Left lobe of liver (tissue), 2 donors: ENCODE results near the gene SBNO2. TPM values are rescaled to one million over a fixed set of nuclear protein-coding genes. Genes with fewer than 3 reads are reported as not detected.
"Not testable (repeated sequence)": the region's sequence is repeated elsewhere in the genome, so short reads cannot be mapped to it uniquely, and the experiment has no call there.

Experiments used
- ATAC-seq: fragments of 200-7000 bp; cut with Tn5 transposase; one replicate; pipeline ENCODE4 v1.9.1; 2020; ENCODE audit warnings: mild to moderate bottlenecking, moderate library complexity
- DNase-seq: peaks from one replicate; pipeline ENCODE4 v3.0.0-alpha.2; 2020; ENCODE audit warnings: low spot score
- total RNA-seq: library from RNA; stranded (reverse); gene quantifications from one replicate; pipeline ENCODE4 v1.2.1, GENCODE V29; 2021
- donor health status: DM: no; HTN: no; CAD: no; lungs with moderate emphysema.
- donor health status: DM: no; HTN: yes; CAD: no.

Gene SBNO2
- total RNA-seq, 1 donor from 2014 or later: 22.6 TPM

DNA sequence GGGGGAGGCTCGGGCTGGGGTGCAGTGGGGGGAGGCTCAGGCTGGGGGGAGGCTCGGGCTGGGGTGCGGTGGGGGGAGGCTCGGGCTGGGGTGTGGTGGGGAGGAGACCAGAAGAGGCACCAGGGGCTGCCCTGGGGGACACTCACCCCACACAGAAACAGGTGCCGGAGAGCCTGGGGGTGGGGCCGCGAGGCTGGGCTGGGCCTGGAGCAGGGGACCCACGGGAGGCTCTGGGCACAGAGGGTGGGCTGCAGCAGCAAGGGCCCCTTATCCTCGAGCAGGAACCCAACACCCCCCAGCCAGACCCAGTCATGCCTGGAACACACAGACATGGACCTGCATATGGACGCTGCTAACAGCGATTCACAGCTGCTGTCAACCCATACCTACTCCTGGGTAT is 35.9 kb downstream of the SBNO2 start:
- ATAC-seq (no peak), DNase-seq (no peak)

DNA sequence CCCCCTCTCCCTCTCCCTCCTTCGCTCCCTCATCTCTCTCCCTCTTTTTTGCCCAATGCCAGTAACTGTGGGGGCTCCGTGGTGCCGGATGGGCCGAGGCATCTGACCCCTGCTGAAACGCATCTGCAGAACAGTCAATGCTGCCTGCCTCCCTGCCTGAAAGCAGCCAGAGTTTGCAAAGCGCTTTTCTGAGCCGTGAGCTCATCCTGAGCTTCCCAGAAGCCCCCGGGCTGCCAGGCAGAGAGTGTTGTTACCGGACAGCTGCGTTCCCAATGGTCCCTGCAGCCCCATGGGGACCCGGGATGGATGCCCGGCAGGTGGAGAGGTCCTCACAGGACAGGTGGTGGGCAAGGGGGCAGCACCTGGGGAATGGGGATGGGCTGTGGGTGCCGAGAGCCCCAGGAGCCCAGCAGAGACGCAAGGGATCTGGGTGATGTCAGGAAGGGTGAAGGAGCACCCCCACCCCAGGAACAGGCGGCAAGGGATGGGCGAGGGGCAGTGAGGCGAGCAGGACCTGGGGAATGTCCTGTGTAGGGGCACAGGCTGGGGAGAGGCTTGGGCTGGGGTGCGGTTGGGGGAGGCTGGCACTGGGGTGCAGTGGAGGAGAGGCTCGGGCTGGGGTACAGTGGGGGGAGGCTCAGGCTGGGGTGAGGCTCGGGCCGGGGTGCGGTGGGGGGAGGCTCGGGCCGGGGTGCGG is 37.3 kb downstream of the SBNO2 start:
- ATAC-seq (no peak), DNase-seq (no peak)

DNA sequence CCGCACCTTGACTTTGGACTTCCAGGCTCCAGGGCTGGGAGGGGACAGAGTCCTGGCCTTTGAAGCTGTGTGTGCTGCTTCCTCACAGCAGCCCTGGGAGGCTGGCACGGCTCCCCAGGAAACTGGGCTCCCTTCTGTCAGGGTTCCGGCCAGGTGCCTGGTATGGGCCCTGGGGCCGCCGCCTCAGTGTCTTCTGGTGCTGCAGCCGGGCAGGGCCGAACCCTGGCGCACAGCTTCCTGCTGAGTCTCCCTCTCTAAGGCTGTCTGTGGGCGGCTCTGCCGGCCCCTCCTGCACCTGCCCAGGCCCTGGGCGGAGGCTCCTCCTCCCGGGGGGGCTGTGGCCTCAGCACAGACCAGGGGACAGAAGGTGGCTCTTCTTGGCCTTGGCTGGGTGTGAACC is 37.9 kb downstream of the SBNO2 start:
- no peak for ATAC-seq
- DNase-seq: no peak

DNA sequence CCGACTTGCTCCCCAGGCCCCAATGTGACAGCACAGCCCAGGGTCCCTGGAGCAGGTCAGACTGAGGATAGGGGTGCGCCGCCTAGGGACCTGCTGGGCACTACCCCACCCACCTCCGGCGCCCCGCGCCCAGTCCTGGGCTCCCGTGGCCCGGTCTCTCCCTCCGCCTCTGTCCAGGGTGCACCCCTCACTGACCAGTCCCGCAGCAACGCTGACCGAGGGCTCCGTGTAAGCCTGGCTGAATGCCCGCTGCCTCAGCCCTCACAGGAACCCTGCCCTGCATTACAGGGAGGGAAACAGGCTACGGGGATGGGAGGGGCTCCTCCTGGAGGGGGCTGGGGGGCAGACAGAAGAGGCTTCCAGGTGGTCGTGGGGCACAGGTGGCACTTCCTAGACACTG is 38.6 kb downstream of the SBNO2 start:
- DNase-seq (no peak), ATAC-seq (no peak)

DNA sequence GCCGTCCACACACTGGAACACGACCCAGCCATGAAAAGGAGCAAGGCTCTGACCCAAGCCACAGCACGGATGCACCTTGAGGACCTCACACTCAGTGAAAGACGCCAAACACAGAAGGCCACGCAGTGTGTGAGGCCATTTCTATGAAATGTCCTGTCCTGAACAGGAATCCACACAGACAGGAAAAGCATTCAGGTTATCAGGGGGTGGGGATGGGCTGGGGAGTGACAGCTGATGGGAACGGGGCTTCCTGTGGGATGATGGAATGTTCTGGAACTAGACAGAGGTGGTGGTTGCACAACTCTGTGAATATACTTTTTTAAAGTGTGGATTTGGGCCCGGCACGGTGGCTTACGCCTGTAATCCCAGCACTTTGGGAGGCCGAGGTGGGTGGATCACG is 39.6 kb downstream of the SBNO2 start:
- DNase-seq (no peak), ATAC-seq (no peak)

DNA sequence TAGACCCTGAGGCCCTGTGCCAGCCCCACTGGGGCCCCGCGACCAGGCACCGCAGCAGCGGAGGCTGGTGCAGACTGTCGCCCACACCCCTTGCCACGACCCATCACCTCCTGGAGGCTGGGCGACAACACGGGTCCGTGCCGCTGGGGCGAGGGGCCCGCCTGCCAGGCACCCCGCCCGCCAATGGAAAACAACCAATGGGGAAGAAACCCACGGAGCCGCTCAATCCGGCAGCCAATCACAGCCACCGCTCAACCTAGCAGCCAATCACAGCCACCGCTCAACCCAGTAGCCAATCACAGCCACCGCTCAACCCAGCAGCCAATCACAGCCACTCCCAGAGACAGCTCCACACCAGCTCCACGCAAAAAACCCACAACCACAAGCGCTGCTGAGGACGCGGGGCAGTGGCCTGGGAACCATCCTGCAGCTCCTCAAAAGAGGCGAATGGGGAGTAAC is 40.6 kb downstream of the SBNO2 start:
- DNase-seq (no peak), ATAC-seq (no peak)

DNA sequence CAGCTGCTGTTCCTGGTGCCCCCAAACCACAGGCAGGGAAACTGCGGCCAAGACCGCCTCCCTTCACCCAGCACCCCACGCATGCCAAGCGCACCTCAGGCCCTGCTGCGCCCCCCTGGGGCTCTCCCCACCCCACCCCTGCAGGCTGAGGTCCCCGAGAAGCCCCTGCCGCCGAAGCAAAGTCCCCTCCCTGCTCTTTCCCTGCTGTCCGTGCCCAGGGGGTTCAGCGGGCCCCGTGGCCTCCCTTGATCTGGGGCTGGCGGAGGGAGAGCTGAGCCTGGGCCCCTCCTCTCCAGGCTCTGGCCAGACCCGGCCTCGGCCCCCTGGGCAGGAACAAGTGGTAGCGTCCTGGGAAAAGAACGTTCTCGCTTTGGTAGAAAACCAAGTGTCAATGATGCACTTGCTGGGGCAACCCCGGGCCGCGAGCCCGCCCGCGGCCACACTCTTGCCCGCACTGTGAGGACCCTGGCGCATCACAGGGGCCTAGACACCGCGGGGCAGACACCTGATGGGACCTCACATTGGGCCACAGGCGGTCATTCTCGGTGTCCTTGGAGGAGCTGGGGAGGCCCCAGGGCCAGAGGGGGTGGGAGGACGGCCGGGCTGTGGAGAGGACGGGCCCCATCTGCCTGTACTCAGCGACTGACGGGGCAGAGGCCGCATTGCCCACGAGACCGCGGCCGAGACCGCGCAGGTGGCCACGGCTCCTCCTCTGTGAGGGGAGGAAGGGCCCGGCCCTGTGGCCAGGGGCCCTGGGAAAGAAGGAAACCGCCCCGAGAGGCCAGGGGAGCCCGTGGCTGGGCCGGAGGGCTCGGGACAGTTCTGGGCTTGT is 41.3 kb downstream of the SBNO2 start:
- no peak for DNase-seq
- peak; percentile 2 for ATAC-seq

DNA sequence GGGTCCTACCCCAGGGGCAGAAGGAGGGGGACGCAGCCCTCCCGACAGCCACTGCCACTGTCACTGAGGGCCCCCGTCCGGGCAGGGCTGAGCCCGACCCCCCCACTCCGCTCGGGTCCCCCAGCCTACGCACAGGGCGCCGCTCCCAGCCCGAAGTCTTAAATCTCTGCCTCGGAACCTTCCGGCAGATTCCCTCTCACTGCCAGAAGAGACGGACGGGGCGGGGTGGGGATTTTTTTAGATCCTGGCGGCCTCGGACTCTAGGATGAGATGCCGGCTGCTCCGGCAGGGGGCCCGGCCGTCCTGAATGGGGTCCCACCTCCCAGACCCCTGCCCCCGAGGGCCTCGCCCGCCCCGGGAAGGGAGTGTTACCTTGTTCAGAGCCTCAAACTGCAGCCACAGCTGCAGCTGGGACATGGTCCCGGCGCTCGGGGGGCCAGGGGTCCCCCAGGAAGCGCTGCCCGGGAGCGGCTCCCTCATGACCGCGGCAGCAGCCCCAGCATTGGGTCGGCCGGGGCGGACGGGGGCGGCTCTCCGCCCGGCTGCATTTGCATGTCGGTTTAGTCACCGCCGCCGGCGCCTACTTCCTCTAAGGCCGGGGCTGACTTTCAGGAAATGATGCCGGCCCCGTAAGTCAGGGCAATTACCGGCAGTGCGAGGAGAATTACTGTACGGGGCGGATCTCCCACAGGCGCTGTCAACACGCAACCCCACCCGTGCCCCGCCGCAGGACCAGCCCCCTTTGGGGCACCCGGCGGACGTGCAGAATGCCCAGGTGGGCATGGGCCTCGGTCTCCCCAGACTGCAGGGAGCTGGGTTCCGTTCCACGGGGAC is 42.1 kb downstream of the SBNO2 start:
- ATAC-seq: peak; percentile 53
- DNase-seq: no peak

DNA sequence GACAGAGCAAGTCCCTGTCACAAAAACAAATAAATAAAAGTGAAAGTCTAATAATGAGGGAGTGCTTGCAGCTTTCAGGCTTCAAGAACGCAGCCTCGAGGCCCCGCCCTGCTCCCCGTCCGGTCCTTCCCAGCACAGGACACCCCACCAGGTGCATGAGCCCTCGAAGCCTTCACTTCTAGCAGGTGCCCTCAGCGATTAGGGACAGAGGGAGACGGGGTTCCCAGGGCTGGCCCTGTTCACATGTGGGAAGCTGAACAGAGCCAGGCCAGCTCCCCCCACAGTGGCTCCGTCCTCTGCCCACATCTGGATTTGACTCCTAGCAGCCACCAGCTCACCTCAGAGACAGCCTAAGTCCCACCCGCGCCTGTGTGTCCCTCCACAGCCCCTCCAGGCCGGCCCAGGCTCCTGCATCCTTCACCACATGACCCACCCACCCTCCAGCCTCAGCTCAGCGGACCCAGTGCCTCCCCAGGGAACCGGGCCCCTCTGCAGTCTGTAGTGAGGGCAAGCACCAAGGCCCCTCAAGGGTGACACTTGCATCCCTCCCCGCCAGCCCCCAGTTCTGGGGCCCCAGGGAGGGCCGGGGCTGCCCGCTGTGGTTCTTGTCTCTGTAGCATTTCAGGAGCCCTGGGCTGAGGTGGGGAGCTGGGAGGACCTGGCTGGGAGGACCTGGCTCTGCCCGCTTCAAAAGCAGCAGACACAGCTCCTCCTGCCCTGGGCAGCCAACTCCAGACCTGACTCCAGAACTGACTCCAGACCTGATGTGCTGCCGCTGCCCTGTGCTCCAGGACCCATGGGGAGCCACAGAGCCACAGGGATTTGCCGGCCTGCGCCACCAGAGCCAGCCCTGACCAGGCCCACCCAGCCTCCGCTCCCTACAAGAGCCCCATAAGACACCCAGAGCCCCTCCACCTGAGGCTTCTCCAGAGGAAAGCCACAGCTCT is 43.0 kb downstream of the SBNO2 start:
- ATAC-seq: no peak

DNA sequence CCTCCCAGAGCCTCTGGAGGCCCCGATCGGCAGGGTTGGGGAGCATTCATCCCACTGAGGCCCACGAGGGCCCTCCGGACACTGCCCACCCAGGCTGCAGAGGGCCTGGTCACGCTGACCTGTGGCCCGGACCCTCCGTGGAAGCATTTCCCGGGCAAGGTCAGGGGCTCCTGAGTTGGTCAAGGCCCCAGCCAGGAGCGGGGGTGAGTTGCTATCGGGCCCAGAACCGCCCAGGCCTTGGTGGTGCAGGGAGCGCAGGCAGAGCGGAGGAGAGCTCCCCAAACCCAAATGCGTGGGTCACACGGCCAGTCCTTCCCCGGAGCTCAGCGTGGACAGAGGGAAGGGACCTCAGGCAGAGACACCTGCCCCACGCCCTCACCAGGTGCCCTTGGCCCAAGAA is 44.5 kb downstream of the SBNO2 start:
- ATAC-seq: no peak
- no peak for DNase-seq

More for the DNA sequence above, 43.0 kb downstream of the SBNO2 start:
- no peak for DNase-seq

DNA sequence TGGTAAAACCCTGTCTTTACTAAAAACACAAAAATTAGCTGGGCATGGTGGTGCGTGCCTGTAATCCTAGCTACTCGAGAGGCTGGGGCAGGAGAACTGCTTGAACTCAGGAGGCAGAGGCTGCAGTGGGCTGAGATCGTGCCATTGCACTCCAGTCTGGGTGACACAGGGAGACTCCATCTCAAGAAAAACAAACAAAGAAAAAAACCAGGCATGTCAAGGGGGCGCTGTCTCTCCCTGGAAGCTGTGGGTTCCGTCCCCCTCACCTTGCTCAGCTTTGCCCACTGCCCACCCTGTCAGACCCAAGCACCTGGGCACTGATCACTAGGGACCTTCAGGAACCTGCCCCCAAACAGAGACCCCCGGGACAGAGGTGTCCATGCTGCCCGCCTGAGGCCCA is 45.0 kb downstream of the SBNO2 start:
- ATAC-seq, DNase-seq: not testable (repeated sequence)

DNA sequence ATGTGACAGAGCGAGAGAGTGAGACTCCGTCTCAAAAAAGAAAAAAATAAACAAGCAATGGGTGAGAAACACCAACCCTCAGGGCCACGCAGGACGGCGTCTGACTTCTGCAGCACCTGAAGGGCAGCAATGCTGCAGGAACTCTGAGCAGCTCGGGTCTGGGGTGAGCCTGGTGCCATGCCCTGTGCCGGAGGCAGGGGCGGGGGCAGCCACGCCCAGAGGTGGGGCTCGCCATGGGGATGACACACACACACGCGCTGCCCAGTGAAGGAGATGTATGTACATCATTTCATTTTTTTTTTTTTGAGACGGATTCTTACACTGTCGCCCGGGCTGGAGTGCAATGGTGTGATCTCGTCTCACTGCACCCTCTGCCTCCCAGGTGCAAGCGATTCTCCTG is 46.0 kb downstream of the SBNO2 start:
- no peak for ATAC-seq
- DNase-seq: no peak

DNA sequence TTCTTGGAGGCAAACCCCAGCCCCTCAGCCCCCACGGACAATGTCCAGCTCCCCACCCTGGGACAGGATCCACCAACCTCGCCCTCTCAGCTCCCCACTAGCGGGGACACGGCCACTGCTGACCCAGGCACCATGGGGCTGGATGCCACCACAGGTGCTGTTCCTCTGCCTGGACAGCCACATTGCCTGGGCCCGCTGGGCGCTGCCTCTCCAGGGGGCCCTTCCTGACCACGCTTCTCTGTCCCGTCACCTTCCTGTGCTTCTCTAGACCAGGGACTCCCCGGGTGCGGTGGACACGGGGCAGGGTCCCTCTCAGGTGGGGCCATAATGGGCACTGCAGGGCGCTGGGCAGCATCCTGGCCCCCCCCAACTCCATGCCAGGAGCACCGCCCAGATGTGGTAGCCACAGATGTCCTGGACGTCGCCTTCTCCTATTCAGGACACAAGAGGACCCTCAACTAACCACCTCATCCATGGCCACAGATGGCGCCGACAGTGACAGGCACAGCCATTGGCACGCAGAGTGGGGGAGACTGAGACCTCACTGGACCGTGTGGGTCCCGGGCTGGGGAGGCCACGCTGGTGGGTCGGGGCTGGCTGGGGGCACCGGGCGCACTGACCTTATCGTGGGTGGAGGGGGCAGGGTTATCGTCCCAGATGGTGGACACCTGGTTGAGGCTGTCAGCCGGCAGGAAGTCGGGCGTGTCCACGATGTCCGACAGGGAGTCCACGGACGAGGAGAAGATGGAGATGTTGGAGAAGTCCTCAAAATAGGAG is 46.9 kb downstream of the SBNO2 start:
- DNase-seq: no peak
- no peak for ATAC-seq

DNA sequence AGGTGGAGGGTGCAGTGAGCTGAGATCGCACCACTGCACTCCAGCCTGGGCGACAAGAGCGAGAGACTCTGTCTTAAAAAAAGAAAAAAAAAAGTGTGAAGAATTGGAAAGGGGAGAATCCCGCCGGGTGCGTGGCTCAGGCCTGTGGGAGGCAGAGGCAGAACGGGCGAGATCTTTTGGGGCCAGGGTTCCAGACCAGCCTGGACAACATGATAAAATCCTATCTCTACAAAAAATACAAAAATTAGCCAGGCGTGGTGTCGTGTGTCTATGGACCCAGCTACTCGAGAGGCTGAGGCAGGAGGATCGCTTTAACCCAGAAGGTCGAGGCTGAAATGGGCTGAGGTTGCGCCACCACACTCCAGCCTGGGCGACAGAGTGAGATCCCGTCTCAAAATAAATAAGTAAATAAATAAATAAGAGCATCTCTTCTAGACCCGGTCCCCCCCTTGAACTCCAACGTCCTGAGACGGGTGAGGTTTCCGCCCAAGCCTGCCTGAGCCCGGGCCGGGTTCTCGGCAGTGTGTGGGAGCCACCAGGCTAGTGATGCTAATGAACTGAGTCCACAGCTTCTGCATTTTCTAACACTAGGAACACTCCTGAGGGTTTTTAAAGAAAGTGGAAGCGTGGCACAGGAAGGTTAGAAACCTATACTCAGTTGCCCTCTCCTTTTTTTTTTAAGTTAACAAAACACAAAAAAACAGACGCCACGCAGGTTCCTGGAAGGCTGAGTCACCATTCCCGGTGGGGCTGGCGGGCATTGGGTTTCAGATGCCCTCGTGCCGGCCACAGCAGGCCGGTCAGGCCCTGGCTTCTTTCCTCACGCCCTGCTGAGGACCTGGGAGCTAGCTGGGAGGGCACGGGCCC is 48.2 kb downstream of the SBNO2 start:
- DNase-seq (no peak), ATAC-seq (no peak)

DNA sequence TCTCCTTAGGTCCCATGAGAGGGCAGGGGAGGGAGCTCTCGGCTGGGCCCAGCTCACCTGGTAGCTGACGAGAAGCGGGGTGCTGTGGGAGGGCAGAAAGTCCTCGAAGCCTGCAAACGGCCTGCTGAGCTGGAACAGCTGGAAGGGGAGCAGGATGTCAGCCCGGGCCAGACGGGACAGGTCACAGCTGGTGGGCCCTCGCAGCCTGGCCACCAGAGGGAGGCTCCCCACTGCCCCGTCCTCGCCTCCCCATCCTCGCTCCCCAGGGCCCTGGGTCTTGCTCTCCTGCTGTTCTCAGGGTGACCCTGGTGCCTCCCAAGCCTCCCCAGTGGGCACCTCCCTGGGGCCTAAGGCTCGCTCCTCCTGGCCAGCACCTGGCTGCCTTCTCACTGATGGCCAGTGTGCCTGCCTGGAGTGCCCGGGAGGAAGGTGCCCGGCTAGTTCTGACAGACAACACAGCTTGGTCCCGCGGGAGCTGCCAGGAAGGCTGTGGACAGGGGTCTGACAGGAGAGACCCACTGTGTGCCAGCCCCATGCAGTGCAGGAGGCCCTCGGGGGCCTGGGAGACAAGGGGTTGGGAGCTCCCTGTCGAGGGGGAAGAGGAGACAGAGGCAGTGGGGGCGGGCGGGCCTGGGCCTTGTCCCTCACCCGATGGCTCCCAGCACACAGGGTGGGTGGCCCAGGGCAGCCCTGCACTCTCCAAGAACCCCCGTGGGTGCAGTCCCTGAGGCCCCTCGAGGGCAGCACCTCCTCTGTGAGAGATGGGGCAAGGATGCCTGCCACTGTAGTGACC is 50.0 kb downstream of the SBNO2 start:
- ATAC-seq (no peak), DNase-seq (no peak)

DNA sequence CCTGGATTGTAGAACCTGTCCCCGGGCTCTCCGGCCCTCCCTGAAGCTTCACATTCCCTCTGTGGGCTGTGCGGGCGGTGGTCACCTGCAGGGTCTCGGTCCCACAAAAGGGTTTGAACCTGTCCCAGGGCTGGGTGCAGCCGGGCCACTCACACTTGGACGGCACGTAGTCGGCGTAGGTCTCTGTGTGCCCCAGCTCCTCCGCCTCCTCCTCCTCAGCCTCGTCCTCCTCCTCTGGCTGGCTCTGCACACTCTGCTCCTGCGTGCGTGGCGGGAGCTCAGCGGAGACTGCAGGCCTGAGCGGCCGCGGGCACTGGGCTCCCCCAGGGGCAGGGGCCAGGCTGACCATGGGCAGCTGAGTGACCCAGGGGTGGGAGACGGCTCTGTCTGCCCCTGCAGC is 50.7 kb downstream of the SBNO2 start:
- DNase-seq (no peak), ATAC-seq (no peak)

DNA sequence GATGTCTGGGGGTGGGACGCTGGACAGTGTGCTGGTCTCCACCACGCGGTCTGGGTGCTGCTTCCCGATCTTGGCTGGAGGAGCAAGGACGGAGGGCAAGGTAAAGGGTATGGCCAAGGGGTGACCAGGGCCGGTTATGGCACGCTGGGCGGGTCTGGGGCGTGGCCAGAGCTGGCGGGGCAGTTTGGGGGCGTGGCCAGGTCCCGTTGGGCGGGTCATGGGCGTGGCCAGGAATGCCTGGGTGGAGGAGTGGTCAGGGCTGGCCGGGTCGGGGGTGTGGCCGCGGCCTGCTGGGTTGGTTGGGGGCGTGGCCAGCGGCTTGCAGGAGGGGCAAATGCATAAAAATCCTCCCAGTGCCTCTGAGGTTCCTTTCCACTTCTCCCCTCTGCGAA is 51.1 kb downstream of the SBNO2 start:
- peak; percentile 70 for ATAC-seq
- no peak for DNase-seq
